GM10266 (cell line): ENCODE data around the gene ITIH3.

Source experiments
- DNase-seq: peaks from one replicate; pipeline ENCODE4 v3.0.0; 2012; ENCODE audit errors: extremely low spot score
- TF ChIP-seq, protein P1 (sequence below): IDR thresholded peaks from 2 replicates; pipeline ENCODE4 v1.5.1; 2012; ENCODE audit warnings: mild to moderate bottlenecking, low read depth; ENCODE audit not compliant: control insufficient read depth, insufficient read depth; ENCODE audit errors: missing control alignments

The ITIH3 gene

DNA sequence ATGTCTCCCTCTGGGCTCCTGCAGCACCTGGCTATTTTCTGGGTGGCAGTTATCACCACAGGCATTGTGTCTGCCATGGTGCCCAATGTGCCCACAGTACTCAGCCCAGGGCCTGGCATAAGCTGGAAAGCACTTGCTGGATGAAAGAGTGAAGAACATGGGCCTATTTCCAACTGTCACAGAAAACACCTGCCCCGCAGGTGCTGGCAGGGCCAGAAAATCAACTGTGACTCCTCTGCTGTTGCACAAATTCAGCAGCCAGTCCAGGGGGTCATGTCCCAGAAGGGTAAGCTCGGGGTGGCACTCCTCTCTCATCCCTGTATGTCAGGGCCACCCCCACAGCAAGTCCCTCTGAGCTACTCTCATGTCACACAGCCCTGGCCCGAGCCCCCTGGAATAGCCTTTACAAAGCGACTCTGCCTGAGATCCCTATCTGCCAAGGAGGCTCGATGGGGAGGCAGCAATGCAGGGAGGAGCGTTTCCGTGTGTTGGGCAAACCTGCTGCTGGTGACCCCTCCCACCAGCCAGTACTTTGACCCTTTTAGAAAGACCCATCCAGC, 16.9 kb downstream of the ITIH3 start:
- no peak for DNase-seq
- TF ChIP-seq, protein P1, sequence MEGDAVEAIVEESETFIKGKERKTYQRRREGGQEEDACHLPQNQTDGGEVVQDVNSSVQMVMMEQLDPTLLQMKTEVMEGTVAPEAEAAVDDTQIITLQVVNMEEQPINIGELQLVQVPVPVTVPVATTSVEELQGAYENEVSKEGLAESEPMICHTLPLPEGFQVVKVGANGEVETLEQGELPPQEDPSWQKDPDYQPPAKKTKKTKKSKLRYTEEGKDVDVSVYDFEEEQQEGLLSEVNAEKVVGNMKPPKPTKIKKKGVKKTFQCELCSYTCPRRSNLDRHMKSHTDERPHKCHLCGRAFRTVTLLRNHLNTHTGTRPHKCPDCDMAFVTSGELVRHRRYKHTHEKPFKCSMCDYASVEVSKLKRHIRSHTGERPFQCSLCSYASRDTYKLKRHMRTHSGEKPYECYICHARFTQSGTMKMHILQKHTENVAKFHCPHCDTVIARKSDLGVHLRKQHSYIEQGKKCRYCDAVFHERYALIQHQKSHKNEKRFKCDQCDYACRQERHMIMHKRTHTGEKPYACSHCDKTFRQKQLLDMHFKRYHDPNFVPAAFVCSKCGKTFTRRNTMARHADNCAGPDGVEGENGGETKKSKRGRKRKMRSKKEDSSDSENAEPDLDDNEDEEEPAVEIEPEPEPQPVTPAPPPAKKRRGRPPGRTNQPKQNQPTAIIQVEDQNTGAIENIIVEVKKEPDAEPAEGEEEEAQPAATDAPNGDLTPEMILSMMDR: no peak

DNA sequence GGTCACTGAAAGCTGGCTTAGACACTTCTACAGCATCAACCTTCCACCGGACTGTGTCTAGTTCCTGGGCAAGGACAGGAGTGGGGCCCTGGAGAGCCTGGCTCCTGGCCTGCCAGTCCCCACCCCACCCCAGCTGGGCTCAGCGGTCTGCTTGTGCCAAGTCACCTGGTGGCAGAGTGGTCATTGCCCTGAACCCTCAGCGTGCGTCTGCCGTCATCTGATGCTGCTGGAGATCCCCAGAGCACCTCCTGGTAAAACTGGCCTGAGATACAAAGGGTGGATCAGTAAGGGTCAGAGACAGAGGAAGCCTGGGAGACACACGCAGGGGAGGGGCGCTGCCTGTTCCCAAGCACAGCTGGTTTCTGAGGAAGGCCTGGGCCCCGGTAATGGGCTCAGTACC, 19.2 kb downstream of the ITIH3 start:
- TF ChIP-seq, protein P1: no peak
- DNase-seq: no peak

DNA sequence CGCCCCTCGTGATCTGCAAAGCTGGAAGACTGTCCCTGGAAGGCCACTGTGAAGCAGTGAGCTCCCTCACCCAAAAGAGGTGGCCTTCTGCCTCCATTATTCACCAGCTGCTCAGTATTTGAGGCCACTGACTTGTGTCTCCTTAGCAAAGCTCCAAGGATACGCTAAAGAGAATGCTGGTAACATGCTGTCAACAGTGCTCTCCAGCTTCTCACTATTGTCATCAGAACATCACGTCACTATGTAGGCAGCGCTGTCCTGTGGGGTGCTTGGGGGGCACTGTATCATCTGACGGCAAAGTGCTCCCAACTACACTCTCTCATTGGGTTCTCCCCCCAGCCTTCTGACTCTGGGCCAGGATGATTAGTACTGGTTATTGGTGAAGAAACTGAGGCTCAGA, 21.6 kb downstream of the ITIH3 start:
- DNase-seq: no peak
- TF ChIP-seq, protein P1: no peak

DNA sequence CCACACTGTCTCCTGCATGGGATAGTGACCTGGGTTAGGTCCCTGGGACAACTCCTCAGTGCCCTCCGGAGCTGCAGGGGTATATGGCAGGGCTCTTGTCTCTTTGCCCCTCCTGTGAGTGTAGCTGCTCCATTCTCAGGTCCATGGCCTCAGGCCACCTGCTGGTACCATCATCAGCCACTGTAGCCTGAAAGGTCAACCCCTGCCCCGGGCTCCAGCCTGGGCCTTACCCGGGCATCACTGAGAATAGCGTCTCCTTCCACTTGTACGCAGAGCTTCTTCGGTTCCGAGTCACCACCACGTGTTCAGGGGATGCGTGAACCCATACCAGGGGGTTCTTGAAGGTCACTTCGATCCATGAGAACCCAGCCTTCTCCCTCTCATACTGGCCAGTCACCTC, 22.1 kb downstream of the ITIH3 start:
- TF ChIP-seq, protein P1: no peak
- no peak for DNase-seq

DNA sequence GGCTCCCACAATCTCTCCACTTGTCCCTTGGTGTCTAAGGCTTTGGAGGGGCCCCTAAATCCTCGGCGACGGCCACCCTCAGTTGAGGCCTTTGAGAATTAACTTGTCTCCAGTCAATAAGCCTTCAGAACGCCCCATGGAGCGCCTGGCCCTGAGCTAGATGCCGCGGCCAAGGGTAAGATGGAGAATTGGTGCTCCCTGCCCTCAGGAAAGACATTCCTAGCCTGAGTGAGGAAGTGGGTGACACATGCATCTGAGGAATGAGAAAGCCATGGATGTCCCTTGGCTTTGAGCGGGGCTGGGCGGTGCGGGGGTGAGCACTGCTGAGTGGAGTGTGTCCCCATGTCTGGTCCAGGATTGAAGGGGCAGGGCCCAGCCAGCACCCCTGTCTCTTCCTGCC, 22.6 kb downstream of the ITIH3 start:
- TF ChIP-seq, protein P1: no peak
- no peak for DNase-seq

DNA sequence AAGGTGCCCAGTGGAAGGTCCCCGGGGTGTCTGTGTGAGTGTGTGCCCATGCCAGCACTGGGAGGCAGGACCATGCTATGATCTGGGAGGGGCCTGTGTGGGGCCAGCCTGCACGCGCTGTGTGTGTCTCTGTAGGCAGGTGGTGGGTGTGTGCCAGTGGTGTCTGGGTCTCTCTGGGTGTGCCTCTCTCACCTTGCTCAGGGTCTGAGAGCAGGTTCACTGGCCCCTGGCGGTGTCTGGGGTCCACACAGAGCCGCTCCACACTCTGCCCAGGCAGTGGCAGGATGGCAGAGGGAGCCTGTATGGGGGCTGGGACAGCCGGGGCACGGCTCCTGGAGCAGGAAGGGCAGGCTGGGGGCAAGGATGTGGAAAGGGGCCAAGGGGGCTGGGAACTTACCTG, 23.3 kb downstream of the ITIH3 start:
- TF ChIP-seq, protein P1: no peak
- no peak for DNase-seq

DNA sequence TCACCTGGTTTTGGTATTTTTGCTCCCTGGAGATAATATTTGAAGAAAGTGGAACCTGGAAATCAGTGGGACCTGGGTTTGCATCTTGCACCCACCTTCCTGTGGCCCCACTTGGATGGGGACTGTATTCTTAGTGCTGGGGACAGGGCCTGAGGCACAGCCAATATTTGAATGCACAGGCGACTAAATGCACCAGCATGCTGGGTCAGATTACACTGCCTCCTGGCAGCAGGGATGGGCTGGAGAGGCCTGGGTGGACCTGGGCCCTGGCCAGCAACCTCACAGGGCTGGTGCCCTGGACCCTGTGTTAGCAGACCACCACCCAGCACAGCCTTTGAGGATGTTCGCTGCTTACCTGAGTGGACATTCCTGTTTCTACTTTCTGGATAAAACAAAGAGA, 25.3 kb downstream of the ITIH3 start:
- TF ChIP-seq, protein P1: no peak
- no peak for DNase-seq
